KMS-11 (cell line): ENCODE measurements around the gene LRRC27.
A peak's percentile ranks its signal among the peaks of the same experiment; 100 is the strongest.

Experiments
- H2AFZ ChIP-seq: fragments of 200-600 bp; sonication (generic); 2 replicates; pipeline ENCODE4 v1.6.1; 2016; ENCODE audit warnings: antibody characterized with exemption, mixed run types, low read depth
- H3K27ac ChIP-seq: fragments of 200-600 bp; sonication (generic); 2 replicates; pipeline ENCODE4 v1.6.1; 2016; ENCODE audit warnings: mild to moderate bottlenecking, mixed run types
- H3K27me3 ChIP-seq: fragments of 200-600 bp; sonication (generic); 2 replicates; pipeline ENCODE4 v1.6.1; 2017; ENCODE audit warnings: mild to moderate bottlenecking, low read depth, mixed run types, moderate library complexity; ENCODE audit not compliant: insufficient read depth
- H3K36me3 ChIP-seq: fragments of 200-600 bp; sonication (generic); 2 replicates; pipeline ENCODE4 v1.6.1; 2017; ENCODE audit warnings: mild to moderate bottlenecking, mixed run types; ENCODE audit not compliant: insufficient read depth
- H3K4me1 ChIP-seq: fragments of 200-600 bp; sonication (generic); 2 replicates; pipeline ENCODE4 v1.6.1; 2016; ENCODE audit warnings: mild to moderate bottlenecking, low read depth, mixed run types; ENCODE audit not compliant: poor library complexity, severe bottlenecking
- H3K4me2 ChIP-seq: fragments of 200-600 bp; sonication (generic); 2 replicates; pipeline ENCODE4 v1.7.0; 2016; ENCODE audit warnings: mild to moderate bottlenecking, mixed run types
- H3K4me3 ChIP-seq: fragments of 200-600 bp; sonication (generic); IDR thresholded peaks from 2 replicates; pipeline ENCODE4 v1.6.1; 2017; ENCODE audit warnings: low read depth, low read length, mixed read lengths; ENCODE audit not compliant: insufficient read depth
- H3K79me2 ChIP-seq: fragments of 200-600 bp; sonication (generic); 2 replicates; pipeline ENCODE4 v1.6.1; 2016; ENCODE audit warnings: low read depth, mixed run types; ENCODE audit not compliant: insufficient read depth
- H3K9ac ChIP-seq: fragments of 200-600 bp; sonication (generic); 2 replicates; pipeline ENCODE4 v1.6.1; 2016; ENCODE audit warnings: mild to moderate bottlenecking, mixed run types
- H4K20me1 ChIP-seq: fragments of 200-600 bp; sonication (generic); 2 replicates; pipeline ENCODE4 v1.6.1; 2016; ENCODE audit warnings: mild to moderate bottlenecking, mixed run types; ENCODE audit not compliant: insufficient read depth
- CTCF ChIP-seq: fragments of 200-600 bp; sonication (generic); conservative IDR thresholded peaks from 2 replicates; pipeline ENCODE4 v1.6.1; 2017; ENCODE audit warnings: low read depth, mild to moderate bottlenecking, antibody characterized with exemption, low read length, moderate library complexity, mixed read lengths

LRRC27 gene

DNA sequence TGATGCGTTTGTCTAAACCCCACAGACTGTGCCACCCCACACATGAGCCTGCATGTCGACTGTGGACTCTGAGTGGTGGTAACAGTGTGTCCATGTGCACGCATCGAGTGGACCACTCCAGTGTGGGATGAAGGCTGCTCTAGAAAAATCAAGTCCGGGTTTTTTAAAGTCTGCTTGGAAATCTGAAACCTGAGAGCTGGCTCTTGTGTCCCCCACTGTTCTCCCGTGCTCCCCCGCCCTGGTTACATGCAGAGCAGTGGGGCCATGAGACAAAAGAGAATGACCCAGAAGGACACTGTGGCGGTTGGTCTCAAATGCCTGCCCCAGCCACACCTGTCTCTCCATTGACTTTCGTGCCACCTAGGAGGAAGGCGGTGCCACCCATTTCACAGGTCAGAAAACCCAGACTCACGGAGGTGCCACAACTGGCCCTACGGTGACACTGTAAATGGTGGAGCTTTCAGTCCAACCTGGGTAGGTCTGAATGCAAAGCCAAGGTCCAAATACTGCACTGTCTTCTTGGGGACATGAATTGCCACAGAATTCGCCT lies 37.7 kb downstream of the LRRC27 start:
- Histone ChIP-seq H4K20me1 (no peaks in the 10 kb centered on the region), H3K4me2 (no peak overlapping the region), H3K79me2 (no peaks in the 10 kb centered on the region), H3K27ac (no peak overlapping the region), H3K4me1 (no peaks in the 10 kb centered on the region), H3K27me3 (peaks cover 69% of the 10 kb centered on the region), H3K4me3 (no peak overlapping the region), H3K9ac (no peak overlapping the region), H3K36me3 (no peaks in the 10 kb centered on the region), H2AFZ (no peak overlapping the region)
- no peak for TF ChIP-seq CTCF

- Histone ChIP-seq H3K27ac (no peak overlapping the region), H3K27me3 (peaks cover 73% of the 10 kb centered on the region), H3K79me2 (no peaks in the 10 kb centered on the region), H3K9ac (no peak overlapping the region), H3K36me3 (no peaks in the 10 kb centered on the region), H2AFZ (no peak overlapping the region), H3K4me3 (no peak overlapping the region), H3K4me1 (no peaks in the 10 kb centered on the region), H4K20me1 (no peaks in the 10 kb centered on the region), H3K4me2 (no peak overlapping the region)
- no peak for TF ChIP-seq CTCF
Measured at GRCh38 chr10:132370426-132371340, 38.7 kb downstream of the LRRC27 start.

DNA sequence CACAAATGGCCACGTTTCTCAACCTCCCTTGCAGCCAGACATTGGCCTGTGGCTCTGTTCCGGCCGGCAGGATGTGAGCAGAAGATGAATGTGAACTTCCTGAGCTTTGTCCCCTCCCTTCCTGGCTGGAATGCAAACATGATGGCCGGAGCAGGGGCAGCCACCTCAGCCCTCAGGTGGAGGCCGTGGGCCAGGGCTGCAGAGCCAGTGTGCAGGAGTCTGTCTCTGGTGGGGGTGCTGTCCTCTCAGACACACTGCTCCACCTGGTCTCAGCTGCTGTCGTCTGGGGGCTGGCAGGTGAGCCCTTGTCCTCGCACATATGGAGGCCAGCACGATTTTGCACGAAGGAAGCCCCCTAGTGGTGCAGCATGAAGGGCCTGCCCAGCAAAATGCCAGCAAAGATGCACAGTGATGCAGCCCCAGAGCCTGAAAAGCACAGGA lies 39.7 kb downstream of the LRRC27 start:
- TF ChIP-seq CTCF = peak; percentile 46
- H4K20me1 ChIP-seq = no peaks in the 10 kb centered on the region
- peaks cover 81% of the 10 kb centered on the region for H3K27me3 ChIP-seq
- H2AFZ ChIP-seq = no peak overlapping the region
- H3K27ac ChIP-seq = no peak overlapping the region
- H3K36me3 ChIP-seq = no peaks in the 10 kb centered on the region
- H3K9ac ChIP-seq = no peak overlapping the region
- H3K79me2 ChIP-seq = no peaks in the 10 kb centered on the region
- no peaks in the 10 kb centered on the region for H3K4me1 ChIP-seq
- no peak overlapping the region for H3K4me2 ChIP-seq
- H3K4me3 ChIP-seq = no peak overlapping the region

DNA sequence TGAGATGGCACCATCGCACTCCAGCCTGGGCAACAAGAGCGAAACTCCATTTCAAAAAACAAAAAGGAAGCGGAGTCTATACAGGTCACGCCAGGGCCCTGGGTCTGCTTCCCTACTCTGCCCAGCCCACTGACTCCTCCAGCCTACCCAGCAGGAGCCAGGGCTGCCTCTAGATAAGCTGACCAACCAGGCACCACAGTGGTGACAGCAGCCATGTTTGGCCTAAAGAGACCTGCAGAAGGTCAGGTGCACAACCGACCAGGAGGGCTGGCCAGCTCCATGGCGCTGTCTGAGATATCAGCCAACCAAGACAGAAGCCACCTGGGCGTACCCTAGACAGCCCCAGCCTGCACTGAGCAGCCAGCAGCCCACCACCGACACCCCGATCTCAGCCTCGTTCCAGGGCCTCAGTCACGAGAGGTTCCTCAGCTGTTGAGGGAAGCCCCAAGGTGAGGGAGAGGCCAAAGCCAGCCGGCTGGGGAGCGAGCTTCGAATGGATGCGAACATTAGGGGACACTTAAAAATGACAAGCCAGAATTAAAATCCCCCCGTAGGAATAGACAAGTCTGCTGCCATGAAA lies 40.6 kb downstream of the LRRC27 start:
- Histone ChIP-seq H4K20me1 (no peaks in the 10 kb centered on the region), H2AFZ (no peak overlapping the region), H3K79me2 (no peaks in the 10 kb centered on the region), H3K9ac (no peak overlapping the region), H3K36me3 (no peaks in the 10 kb centered on the region), H3K27ac (no peak overlapping the region), H3K4me3 (no peak overlapping the region), H3K27me3 (peaks cover 86% of the 10 kb centered on the region), H3K4me2 (no peak overlapping the region), H3K4me1 (no peaks in the 10 kb centered on the region)
- no peak for TF ChIP-seq CTCF
